ENCODE data around the gene ESM1. TPM values are rescaled to one million over a fixed set of nuclear protein-coding genes. Genes with fewer than 3 reads are reported as not detected.

Gene ESM1
- polyA plus RNA-seq, 2 of the 4 experiments (the other 2 are of a cell fraction), result not detected

- H3K4me3 ChIP-seq, result no peak overlapping the region
- no peak overlapping the region for H3K4me2 ChIP-seq
- no peaks in the 10 kb centered on the region for H3K9me3 ChIP-seq
- TF ChIP-seq FOXS1 (CRISPR knock-in tag; IDR thresholded peaks at IDR 0.05) (no peak), KDM1A (IDR thresholded peaks at IDR 0.05; ENCODE audit: low read depth) (no peak), HMGXB4 (CRISPR knock-in tag; IDR thresholded peaks at IDR 0.05; ENCODE audit: borderline replicate concordance) (no peak), GATA3 (IDR thresholded peaks at IDR 0.05; ENCODE audit: borderline replicate concordance) (no peak), HOXA7 (CRISPR knock-in tag; IDR thresholded peaks at IDR 0.05) (no peak), ELK1 (IDR thresholded peaks at IDR 0.05; ENCODE audit: low read depth, low read length) (no peak), HOXB5 (CRISPR knock-in tag; IDR thresholded peaks at IDR 0.05) (no peak), USF2 (IDR thresholded peaks at IDR 0.05) (no peak)
- H3K4me1 ChIP-seq, result no peaks in the 10 kb centered on the region
- DNase-seq (ENCODE audit: low read depth in 1 of 2, low spot score in 1 of 2) (no peak), ATAC-seq (no peak), FAIRE-seq (no peak)
- H3K27ac ChIP-seq, result no peak overlapping the region
- CTCF ChIA-PET, result interaction anchor here (1.3 to 2.2 kb wide), 3 partner anchors 12 to 35 kb away, joined by 3 to 9 read pairs (median 7); no protein-coding TSS in a partner anchor
- 5% methylated on average over 2 of the region's 2 CpGs for WGBS (ENCODE audit: missing lambda C conversion rate)
- POLR2A ChIA-PET, result no interaction called here
Observed at GRCh38 chr5:54930736-54931135, 54.7 kb downstream of the ESM1 start.

Other genes starting within 250 kb of the ESM1 start
- gene GZMK, start 38.7 kb upstream of the ESM1 start, polyA plus RNA-seq (2011; rRNA removed), result not detected in 2 replicates
- gene GZMK, start 38.7 kb upstream of the ESM1 start, polyA plus RNA-seq (2017; fragmentation: RNase III; extraction: RNeasy Plus Mini Kit Qiagen cat#74134 plus additional on column Dnase treatment), result not detected in 3 replicates
- gene GZMA, start 117.1 kb upstream of the ESM1 start, polyA plus RNA-seq (2011; rRNA removed), result not detected in 2 replicates
- not detected in 3 replicates for gene GZMA, start 117.1 kb upstream of the ESM1 start, polyA plus RNA-seq (2017; fragmentation: RNase III; extraction: RNeasy Plus Mini Kit Qiagen cat#74134 plus additional on column Dnase treatment)
- 67.9 and 86.0 TPM in 2 replicates for gene GPX8, start 174.6 kb upstream of the ESM1 start, polyA plus RNA-seq (2011; rRNA removed)
- gene GPX8, start 174.6 kb upstream of the ESM1 start, polyA plus RNA-seq (2017; fragmentation: RNase III; extraction: RNeasy Plus Mini Kit Qiagen cat#74134 plus additional on column Dnase treatment), result 51.2 to 55.7 TPM (median 51.8 TPM) in 3 replicates
- gene CDC20B, start 187.6 kb upstream of the ESM1 start, polyA plus RNA-seq (2011; rRNA removed), result 0.04 and 0.05 TPM in 2 replicates
- not detected in 3 replicates for gene CDC20B, start 187.6 kb upstream of the ESM1 start, polyA plus RNA-seq (2017; fragmentation: RNase III; extraction: RNeasy Plus Mini Kit Qiagen cat#74134 plus additional on column Dnase treatment)
- 1.7 and 2.2 TPM in 2 replicates for gene MCIDAS, start 241.7 kb upstream of the ESM1 start, polyA plus RNA-seq (2011; rRNA removed)
- gene MCIDAS, start 241.7 kb upstream of the ESM1 start, polyA plus RNA-seq (2017; fragmentation: RNase III; extraction: RNeasy Plus Mini Kit Qiagen cat#74134 plus additional on column Dnase treatment), result 1.7 to 2.2 TPM (median 1.7 TPM) in 3 replicates
- gene CCNO, start 248.0 kb upstream of the ESM1 start, polyA plus RNA-seq (2011; rRNA removed), result 2.2 and 2.6 TPM in 2 replicates
- 4.7 to 5.1 TPM (median 4.8 TPM) in 3 replicates for gene CCNO, start 248.0 kb upstream of the ESM1 start, polyA plus RNA-seq (2017; fragmentation: RNase III; extraction: RNeasy Plus Mini Kit Qiagen cat#74134 plus additional on column Dnase treatment)